ENCODE measurements around the gene WDFY4. TPM values are rescaled to one million over a fixed set of nuclear protein-coding genes. Genes with fewer than 3 reads are reported as not detected.

Gene WDFY4
- total and polyA plus RNA-seq, 2 of the 13 experiments (the other 11 are each of a cell fraction or from before 2014, with no cell fraction given), result not detected

- H3K4me1 ChIP-seq (ENCODE audit: insufficient read depth, low read length), result no peaks in the 10 kb centered on the region
- no TSS peak for BruUV-seq (replicated peaks)
- no peak overlapping the region for H3K9ac ChIP-seq (ENCODE audit: insufficient read depth, low read depth, low read length)
- H4K20me1 ChIP-seq (ENCODE audit: insufficient read depth, low read length), result 0 out of 2 replicates have a peak, but pooled peaks cover 2% of the 10 kb centered on the region
- no peak for FAIRE-seq
- DNase-seq (ENCODE audit: low spot score), result no peak
- H3K36me3 ChIP-seq (replicated peaks in 1 of 2; ENCODE audit: control insufficient read depth in 1 of 2, insufficient read depth in 2 of 2, low read length in 2 of 2), result no peaks in the 10 kb centered on the region
- H3K4me2 ChIP-seq (ENCODE audit: low read depth, low read length), result no peak overlapping the region
- no peak overlapping the region for H3K27ac ChIP-seq (ENCODE audit: extremely low read length, insufficient read depth, low read length)
- no peak overlapping the region for H3K4me3 ChIP-seq (replicated peaks in 1 of 3; ENCODE audit: insufficient read depth in 1 of 3, low read depth in 2 of 3, low read length in 3 of 3)
- intact Hi-C loops (cut with micrococcal nuclease; ENCODE audit: unreplicated experiment), result no loop called here
- H3K27me3 ChIP-seq (ENCODE audit: control insufficient read depth in 1 of 2, insufficient read depth in 2 of 2, low read length in 2 of 2), result no peaks in the 10 kb centered on the region
- in situ Hi-C loops (cut with HindIII; ENCODE audit: extremely low pct_ligation_motif_present, low pct_unique_long_range_greater_than_20kb), result loop anchor here (10.0 kb wide), 2 partner anchors 392 to 542 kb away; no protein-coding TSS in a partner anchor
- ATAC-seq, result no peak
- H3K9me3 ChIP-seq (ENCODE audit: low read length), result no peaks in the 10 kb centered on the region
- ChIA-PET POLR2A (no interaction called here), CTCF (ENCODE audit: low intra/inter-chr PET ratio, low total read pairs) (no interaction called here)
- WGBS (ENCODE audit: low lambda C conversion rate), result 34% methylated on average over 5 of the region's 5 CpGs
- no peaks in the 10 kb centered on the region for H3K79me2 ChIP-seq (ENCODE audit: insufficient read depth, low read length)
- no peak overlapping the region for H2AFZ ChIP-seq (ENCODE audit: low read length)
- TF ChIP-seq MLLT10 (CRISPR knock-in tag; IDR thresholded peaks at IDR 0.05), result no peak
These were observed 288.4 kb downstream of the WDFY4 start for GRCh38 chr10:48973065-48973464.

DNA sequence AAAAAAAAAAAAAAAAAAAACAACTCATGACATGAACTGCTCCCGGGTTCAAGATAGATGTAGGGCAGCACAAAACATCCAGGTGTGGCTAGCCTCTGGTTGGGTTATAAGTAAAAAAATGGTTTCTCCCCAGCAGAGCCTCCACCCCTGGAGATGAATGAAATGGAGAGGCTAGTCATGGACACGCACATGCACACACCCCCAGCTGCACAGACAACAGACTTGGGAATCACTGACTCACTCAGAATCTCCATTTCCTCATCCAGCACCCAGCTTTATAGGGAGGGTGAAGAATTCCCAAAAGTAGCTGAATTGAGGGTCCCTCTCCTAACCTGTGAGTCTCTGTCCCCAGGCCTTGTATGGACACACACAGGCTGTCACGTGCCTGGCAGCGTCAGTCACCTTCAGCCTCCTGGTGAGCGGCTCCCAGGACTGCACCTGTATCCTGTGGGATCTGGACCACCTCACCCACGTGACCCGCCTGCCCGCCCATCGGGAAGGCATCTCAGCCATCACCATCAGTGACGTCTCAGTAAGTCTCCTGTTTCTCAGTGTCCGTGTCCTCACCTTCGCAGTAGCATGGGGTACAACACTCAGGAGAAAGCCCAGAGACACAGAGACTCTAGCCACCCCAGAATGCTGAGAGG is 290.0 kb downstream of the WDFY4 start:
- Histone ChIP-seq H3K9me3 (ENCODE audit: low read length) (no peaks in the 10 kb centered on the region), H3K4me2 (ENCODE audit: low read depth, low read length) (no peak overlapping the region), H3K79me2 (ENCODE audit: insufficient read depth, low read length) (no peaks in the 10 kb centered on the region), H3K9ac (ENCODE audit: insufficient read depth, low read depth, low read length) (no peak overlapping the region), H3K36me3 (replicated peaks in 1 of 2; ENCODE audit: control insufficient read depth in 1 of 2, insufficient read depth in 2 of 2, low read length in 2 of 2) (no peaks in the 10 kb centered on the region), H3K27ac (ENCODE audit: extremely low read length, insufficient read depth, low read length) (no peak overlapping the region), H3K4me3 (replicated peaks in 1 of 3; ENCODE audit: insufficient read depth in 1 of 3, low read depth in 2 of 3, low read length in 3 of 3) (no peak overlapping the region), H2AFZ (ENCODE audit: low read length) (no peak overlapping the region), H4K20me1 (ENCODE audit: insufficient read depth, low read length) (0 out of 2 replicates have a peak, but pooled peaks cover 2% of the 10 kb centered on the region), H3K4me1 (ENCODE audit: insufficient read depth, low read length) (no peaks in the 10 kb centered on the region), H3K27me3 (ENCODE audit: control insufficient read depth in 1 of 2, insufficient read depth in 2 of 2, low read length in 2 of 2) (no peaks in the 10 kb centered on the region)
- 10% methylated on average over 2 of the region's 12 CpGs for WGBS (ENCODE audit: low lambda C conversion rate)
- DNase-seq (ENCODE audit: low spot score) (no peak), ATAC-seq (no peak), FAIRE-seq (no peak)
- no peak for TF ChIP-seq ZNF672 (CRISPR knock-in tag; IDR thresholded peaks at IDR 0.05)
- intact Hi-C loops (cut with micrococcal nuclease; ENCODE audit: unreplicated experiment), result no loop called here
- in situ Hi-C loops (cut with HindIII; ENCODE audit: extremely low pct_ligation_motif_present, low pct_unique_long_range_greater_than_20kb), result loop anchor here (5.0 to 10.0 kb wide), 3 partner anchors 193 to 540 kb away; no protein-coding TSS in a partner anchor
- POLR2A ChIA-PET, result no interaction called here
- BruUV-seq (replicated peaks), result no TSS peak
- CTCF ChIA-PET (ENCODE audit: low intra/inter-chr PET ratio, low total read pairs), result no interaction called here

Measured in HepG2 (cell line).